Activated CD4-positive, alpha-beta T cell treated with anti-CD3 and anti-CD28 coated beads, Interleukin-2, amount 50 U/mL, for 4 hours (primary cell): ENCODE data around the gene CCDC120.

Source experiments
- DNase-seq, 2 experiments: peaks; one replicate each; pipeline ENCODE4 v3.0.0-alpha.2; 2020

The CCDC120 gene

DNA sequence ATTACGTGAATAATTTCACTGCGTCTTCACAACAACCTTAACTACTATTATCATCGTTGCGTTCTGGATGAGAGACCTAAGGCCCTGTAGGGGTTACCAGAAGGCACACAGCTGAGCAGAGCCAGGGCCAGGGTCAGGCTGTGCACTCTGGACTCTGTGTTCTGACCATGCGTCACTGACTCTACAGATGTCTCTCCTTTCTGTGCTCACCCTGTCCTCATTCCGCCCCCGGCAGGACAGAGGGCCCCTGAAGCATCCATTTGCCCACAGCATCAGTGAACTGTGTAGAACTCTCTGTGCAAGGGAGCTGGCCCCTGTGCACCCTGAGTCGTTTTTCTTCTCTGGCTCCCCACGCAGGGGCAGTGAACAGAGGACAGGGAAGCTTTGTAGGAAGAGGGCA lies 43.4 kb downstream of the CCDC120 start:
- DNase-seq, result no peak

DNA sequence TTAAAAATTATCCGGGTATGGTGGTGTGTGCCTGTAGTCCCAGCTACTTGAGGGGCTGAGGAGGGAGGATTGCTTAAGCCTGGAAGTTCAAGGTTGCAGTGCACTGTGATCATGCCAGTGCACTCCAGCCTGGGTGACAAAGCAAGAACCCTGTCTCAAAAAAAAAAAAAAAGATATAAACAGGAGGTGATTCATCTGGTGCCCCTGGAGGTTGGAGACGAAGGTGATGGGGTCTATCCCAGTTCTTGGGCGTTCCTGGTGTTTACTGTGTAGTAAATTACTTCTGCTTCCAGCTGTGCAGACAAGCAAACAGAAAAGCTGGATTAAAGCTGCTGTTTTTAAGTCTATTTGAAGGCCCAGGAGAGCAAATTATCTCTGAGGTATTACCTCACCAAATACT lies 44.8 kb downstream of the CCDC120 start:
- no peak for DNase-seq

DNA sequence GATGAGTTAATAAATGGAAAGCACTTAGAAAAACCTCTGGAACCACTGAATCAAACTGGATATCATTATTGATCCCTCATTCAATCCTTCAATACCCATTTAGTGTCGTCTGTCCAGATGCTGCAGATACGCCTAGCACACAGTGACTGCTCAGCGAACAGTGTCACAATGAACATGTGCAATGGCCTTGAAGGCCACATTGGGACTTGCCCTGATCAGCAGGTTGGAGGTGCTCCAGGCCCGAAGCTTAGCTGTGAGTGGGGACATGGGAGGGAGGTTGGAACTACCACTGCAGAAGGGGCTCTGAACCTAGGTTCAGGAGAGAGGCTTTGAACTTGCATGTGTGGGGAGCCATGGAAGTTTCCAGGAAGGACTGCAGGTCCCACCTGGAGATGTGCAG lies 47.5 kb downstream of the CCDC120 start:
- DNase-seq, result no peak

DNA sequence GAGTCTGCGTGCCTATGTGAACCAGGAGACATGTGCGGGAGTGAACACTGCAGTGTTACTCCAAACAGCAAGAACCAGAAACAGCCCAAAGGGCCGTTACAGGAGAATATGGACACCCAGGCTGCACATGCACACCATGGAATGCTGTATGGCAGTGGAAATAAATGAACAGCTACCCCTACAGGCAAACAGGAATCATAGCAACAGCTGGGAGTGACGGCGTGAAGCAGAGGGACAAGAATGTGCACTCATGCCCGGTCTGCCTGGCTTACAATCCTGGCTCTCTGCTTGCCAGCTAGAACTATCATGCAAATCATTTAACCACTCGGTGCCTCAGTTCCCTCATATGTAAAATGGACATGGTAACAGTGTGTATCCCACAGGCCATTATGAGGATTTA lies 48.1 kb downstream of the CCDC120 start:
- no peak for DNase-seq

DNA sequence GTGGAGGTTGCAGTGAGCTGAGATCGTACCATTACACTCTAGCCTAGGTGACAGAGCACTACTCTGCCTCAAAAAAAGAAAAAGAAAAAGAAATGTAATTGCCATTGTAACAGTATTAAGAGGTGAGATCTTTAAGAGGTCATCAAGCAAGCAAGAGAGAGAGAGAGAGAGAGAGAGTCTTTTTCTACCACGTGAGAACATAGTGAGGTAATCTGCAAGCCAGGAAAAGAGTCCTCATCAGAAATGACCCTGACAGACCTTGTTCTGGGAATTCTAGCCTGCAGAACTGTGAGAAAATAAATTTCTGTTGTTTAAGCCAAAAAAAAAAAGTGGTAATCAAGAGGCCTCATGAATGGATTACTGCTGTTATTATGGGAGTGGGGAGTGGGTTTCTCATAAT lies 49.8 kb downstream of the CCDC120 start:
- no peak for DNase-seq

DNA sequence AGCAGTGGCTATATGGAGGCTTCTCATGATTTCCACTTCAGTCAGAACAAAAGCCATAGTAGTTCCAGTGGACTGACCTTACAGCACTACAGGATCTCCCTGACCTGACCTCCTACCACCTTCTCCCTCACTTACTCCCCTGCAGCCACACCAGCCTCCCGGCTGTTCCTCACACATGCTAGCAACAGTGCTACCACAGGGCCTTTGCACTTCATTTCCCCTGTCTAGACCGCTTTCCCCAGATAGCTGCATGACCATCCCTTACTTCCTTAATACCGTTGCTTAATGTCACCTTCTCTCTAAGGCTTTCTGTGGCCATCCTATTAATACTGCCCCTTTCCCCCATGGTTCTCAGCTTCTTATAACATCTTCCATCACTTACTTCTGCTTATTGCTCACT lies 51.6 kb downstream of the CCDC120 start:
- DNase-seq, result no peak

DNA sequence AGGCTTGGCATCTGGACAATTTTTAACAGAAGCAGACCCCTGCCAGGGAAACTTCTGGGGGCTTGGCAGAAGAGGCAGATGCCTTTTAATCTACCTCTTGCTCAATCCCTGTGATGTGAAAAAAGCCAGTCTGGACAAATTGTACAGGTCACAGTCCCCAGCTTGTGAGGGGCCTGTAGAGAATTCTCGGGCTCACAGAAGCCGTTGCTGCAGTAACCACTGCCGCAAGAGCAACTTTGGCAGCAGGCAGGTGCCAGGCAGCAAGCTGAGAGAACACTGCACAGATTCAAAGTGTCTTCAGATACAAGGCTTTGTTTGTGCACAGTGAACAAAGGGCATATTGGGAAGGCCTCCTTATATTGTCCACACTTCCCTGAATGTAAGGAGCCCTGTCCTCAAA lies 53.0 kb downstream of the CCDC120 start:
- DNase-seq, result no peak

DNA sequence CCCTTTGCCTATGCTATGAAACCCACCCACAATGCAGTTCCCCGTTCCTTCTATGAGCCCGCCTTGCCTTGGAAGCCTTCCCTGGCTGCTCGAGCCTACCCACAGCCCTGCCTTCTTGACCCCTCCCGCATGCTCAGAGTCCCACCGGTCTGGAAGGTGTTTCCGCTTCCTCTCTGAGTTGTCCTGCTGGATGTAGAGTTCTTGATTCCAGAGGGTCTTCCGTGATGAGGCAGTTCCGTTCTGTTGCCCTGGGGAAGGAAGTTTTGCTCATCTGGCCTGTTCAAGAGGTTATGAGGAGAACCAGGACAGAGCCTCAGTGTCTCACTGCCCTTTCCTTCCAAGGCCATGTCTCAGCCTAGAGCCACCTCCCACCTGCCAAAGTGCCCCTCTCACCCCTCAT lies 57.3 kb downstream of the CCDC120 start:
- DNase-seq, result no peak

DNA sequence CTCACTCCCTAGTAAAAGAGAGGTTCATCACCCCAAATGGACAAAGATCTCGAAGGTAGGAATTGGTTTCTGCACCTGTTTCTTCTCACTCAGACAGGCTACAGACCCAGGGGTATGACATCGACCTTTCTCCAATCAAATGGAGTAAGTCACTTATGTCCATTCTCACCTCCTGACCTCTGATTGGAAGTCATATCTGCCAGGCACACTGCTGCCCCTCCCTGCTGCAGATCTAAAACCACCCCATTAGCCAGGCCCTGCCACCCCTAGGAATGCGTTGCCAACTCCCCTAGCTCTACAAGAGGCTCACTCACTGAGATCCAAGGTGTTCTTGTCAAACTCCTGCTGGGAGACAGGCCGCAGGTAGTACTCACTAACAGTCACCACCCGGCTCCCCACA lies 57.9 kb downstream of the CCDC120 start:
- DNase-seq, result no peak

DNA sequence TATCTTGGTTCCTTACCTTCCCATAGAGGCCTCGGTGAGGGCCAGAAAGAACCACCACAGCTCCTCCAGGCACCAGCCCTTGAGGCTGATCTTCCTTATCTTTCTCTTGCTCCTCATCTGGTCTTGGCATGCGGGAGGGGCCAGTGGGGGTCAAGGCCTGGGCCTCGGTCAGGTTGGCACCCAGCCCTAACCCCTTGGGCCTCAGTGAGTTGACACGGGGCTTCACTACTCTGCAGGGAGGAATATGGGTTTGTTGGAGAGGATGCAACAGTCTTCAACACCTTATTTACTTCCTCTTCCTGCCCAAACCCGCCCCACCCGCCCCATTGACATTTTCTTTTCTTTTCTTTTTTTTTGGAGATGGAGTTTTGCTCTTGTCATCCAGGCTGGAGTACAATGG lies 58.8 kb downstream of the CCDC120 start:
- DNase-seq, result no peak
